Calu3 (cell line): Measurements from ENCODE around the gene ZNF503. TPM values are rescaled to one million over a fixed set of nuclear protein-coding genes. Genes with fewer than 3 reads are reported as not detected.
A peak's percentile ranks its signal among the peaks of the same experiment; 100 is the strongest.

Experiments
- BruUV-seq: library from RNA; stranded (reverse); fragments of 400-500 nt; replicated peaks from 2 replicates; lab custom pipeline; 2021; lab: Mats Ljungman, UMichigan
- CTCF ChIA-PET: fragments of 300-600 bp; sonication (Branson Sonifier 250); formaldehyde crosslinking; loops from one replicate; lab custom pipeline; 2022; ENCODE audit warnings: antibody characterized with exemption; lab: Charles Lee
- DNase-seq: peaks from one replicate; pipeline ENCODE4 v3.0.0; 2022
- H3K27ac Mint-ChIP-seq: one replicate; pipeline ENCODE4 v1.8.0; 2022; ENCODE audit warnings: mixed read lengths; ENCODE audit not compliant: unreplicated experiment
- H3K27me3 Mint-ChIP-seq: one replicate; pipeline ENCODE4 v1.8.0; 2022; ENCODE audit warnings: mixed read lengths; ENCODE audit not compliant: unreplicated experiment
- H3K36me3 Mint-ChIP-seq: one replicate; pipeline ENCODE4 v1.8.0; 2022; ENCODE audit warnings: mild to moderate bottlenecking, moderate library complexity, mixed read lengths; ENCODE audit not compliant: insufficient read depth, unreplicated experiment
- H3K4me1 Mint-ChIP-seq: one replicate; pipeline ENCODE4 v1.8.0; 2022; ENCODE audit warnings: mild to moderate bottlenecking, low read depth, mixed read lengths; ENCODE audit not compliant: unreplicated experiment
- H3K4me3 Mint-ChIP-seq: one replicate; pipeline ENCODE4 v1.8.0; 2022; ENCODE audit warnings: mild to moderate bottlenecking, low read depth, moderate library complexity, mixed read lengths; ENCODE audit not compliant: unreplicated experiment
- H3K9me3 Mint-ChIP-seq: one replicate; pipeline ENCODE4 v1.8.0; 2022; ENCODE audit warnings: low read depth, mixed read lengths; ENCODE audit not compliant: unreplicated experiment
- intact Hi-C: fragments of 100-400 bp; cut with micrococcal nuclease; formaldehyde crosslinking; loops from one replicate; pipeline ENCODE4 v1.10.0; 2022; ENCODE audit not compliant: unreplicated experiment
- total RNA-seq: library from RNA; stranded (reverse); gene quantifications from 2 replicates; pipeline ENCODE4 v1.2.3, GENCODE V29; 2022
- TF ChIP-seq, protein P1 (sequence below): fragments of 200-600 bp; IDR thresholded peaks from one replicate; pipeline ENCODE4 v1.8.0; 2022; ENCODE audit warnings: antibody characterized with exemption; ENCODE audit not compliant: unreplicated experiment

ZNF503 gene
- total RNA-seq, 1 experiment from 2014 or later = 12.5 TPM

DNA sequence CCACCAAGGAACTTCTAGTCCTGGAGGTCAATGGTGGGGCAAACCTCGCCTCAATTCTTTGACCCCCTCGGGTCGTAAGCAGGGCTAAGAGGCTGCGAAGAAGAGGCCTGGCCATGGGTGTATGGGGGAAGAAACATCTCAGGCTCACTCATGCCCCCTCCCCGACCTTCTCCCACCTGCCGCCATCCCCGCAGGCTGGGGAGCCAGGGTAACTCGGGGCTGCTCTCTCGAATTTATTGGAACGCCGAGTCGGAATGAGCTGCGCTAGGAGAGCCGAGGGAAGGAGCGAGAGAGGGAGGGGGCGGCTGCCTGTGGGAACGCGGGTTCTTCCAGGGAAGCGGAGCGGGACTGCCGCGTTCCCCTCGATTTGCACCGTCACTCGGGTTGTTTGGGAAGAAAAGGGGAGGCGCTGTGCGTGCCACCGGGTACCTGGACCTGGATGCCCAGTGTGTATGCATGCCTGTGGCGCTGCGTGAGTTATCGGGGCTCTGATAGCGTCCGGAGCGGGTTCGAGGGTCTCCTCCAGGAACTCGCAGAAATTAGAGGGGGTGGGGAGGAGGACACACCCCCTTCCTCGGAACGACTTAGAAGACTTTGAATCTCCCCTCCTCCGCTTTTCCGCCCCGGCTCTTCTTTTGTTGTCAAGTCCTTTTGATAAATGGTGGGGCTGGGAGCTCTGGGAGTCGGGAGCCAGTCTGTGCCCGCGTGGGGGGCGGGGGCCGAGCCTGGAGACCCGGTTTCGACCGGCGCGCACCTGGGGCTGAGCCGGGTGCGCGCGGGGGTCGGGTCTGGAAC, 1.8 kb upstream of the ZNF503 start:
- CTCF ChIA-PET = interaction anchor here (0.6 kb wide), 1 partner anchor 241 kb away, joined by 5 read pairs; no protein-coding TSS in a partner anchor
- peak overlapping the region; percentile 83 for H3K27ac Mint-ChIP-seq
- intact Hi-C loops = loop anchor here (5.0 to 10.0 kb wide), 5 partner anchors 141 to 1709 kb away; no protein-coding TSS in a partner anchor
- peak overlapping the region; percentile 95 for H3K4me3 Mint-ChIP-seq
- H3K36me3 Mint-ChIP-seq = peaks cover 76% of the 10 kb centered on the region
- peaks cover 17% of the 10 kb centered on the region for H3K4me1 Mint-ChIP-seq
- no peaks in the 10 kb centered on the region for H3K9me3 Mint-ChIP-seq
- BruUV-seq = no TSS peak
- DNase-seq = peak; percentile 52
- TF ChIP-seq, protein P1, sequence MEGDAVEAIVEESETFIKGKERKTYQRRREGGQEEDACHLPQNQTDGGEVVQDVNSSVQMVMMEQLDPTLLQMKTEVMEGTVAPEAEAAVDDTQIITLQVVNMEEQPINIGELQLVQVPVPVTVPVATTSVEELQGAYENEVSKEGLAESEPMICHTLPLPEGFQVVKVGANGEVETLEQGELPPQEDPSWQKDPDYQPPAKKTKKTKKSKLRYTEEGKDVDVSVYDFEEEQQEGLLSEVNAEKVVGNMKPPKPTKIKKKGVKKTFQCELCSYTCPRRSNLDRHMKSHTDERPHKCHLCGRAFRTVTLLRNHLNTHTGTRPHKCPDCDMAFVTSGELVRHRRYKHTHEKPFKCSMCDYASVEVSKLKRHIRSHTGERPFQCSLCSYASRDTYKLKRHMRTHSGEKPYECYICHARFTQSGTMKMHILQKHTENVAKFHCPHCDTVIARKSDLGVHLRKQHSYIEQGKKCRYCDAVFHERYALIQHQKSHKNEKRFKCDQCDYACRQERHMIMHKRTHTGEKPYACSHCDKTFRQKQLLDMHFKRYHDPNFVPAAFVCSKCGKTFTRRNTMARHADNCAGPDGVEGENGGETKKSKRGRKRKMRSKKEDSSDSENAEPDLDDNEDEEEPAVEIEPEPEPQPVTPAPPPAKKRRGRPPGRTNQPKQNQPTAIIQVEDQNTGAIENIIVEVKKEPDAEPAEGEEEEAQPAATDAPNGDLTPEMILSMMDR = no peak
- H3K27me3 Mint-ChIP-seq = no peaks in the 10 kb centered on the region

DNA sequence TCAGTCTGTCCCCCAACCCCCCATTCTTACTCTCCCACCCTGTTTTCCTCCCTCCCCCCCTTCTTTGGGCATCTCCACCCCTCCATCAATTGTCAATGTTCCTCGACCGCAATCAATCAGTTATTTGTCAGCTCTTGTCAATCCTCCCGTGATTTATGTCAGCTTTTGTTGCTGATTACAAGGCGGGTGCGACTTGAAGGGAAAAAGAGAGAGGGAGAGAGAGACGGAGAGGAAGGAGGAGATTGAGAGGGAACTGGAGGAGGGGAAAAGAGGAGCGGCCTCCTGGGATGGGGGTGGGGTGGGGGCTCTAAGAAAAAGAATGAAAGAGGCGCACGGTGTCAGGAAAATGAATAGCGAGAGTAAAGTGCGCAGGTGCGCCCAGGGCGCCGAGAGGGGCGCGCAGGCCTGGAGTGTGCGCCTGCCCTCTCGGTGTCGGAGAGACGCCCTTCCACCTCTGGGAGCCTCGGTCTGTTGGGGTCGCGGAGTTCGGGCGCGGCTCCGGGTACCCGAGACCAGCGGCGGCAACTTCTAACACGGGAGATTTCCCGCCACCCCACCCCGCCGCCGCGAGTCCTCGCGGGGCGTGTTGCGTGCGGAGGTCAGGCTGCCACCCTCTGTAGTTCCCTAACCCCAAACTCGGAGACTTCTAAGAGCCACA, 1.1 kb upstream of the ZNF503 start:
- TF ChIP-seq, protein P1 = no peak
- peaks cover 17% of the 10 kb centered on the region for H3K4me1 Mint-ChIP-seq
- DNase-seq = peak; percentile 69
- intact Hi-C loops = loop anchor here (1.0 to 10.0 kb wide), 6 partner anchors 140 to 1710 kb away; no protein-coding TSS in a partner anchor
- H3K9me3 Mint-ChIP-seq = no peaks in the 10 kb centered on the region
- peak overlapping the region; percentile 72 for H3K27ac Mint-ChIP-seq
- BruUV-seq = no TSS peak
- no peaks in the 10 kb centered on the region for H3K27me3 Mint-ChIP-seq
- H3K4me3 Mint-ChIP-seq = peak overlapping the region; percentile 95
- CTCF ChIA-PET = interaction anchor here (0.6 to 2.0 kb wide), 9 partner anchors 13 to 634 kb away, joined by 3 to 12 read pairs (median 5); partner anchors contain the start of gene COMTD1
- H3K36me3 Mint-ChIP-seq = peaks cover 79% of the 10 kb centered on the region

DNA sequence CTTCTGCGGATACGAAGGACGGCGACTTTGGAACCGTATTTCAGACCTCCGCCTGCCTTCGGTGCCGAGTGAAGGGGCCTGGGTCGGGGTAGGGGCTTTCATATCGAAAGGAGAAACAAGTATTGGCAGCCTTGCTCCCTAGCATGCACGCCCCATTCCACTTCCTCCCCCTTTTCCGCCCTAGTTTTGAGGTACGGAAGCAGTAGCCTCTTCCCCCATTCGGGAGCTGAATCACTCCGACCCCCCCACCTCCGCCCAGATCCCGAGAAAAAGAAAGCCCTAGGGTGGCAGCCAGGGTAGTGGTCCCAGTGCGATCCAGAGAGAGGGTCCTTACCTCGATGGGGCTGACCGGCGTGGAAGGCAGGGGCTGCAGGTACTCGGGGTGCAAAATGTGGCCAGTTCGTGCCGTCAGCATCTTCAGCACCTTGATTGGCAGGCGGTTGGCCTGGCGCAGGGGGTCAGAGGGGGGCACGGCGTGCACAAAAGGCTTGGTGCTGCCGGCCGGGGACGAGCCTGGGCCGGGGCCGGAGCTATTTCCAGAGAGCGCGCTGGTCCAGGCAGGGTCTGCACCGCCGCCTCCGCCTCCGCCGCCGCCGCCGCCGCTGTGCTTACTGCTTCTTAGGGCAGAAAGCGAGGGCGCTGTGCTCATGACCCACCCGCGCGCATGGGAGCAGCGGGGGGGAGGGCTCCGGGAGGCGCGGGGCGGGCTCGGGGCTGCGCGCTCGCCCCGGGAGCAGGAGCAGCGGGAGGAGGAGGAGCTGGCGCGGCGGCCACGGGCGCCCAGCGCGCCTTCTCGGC, 594 bp downstream of the ZNF503 start:
- TSS peak; percentile 52 for BruUV-seq
- peak overlapping the region; percentile 55 for H3K27ac Mint-ChIP-seq
- H3K9me3 Mint-ChIP-seq = no peaks in the 10 kb centered on the region
- H3K27me3 Mint-ChIP-seq = no peaks in the 10 kb centered on the region
- DNase-seq = peak; percentile 70
- H3K4me3 Mint-ChIP-seq = peak overlapping the region; percentile 95
- peaks cover 17% of the 10 kb centered on the region for H3K4me1 Mint-ChIP-seq
- TF ChIP-seq, protein P1 = no peak
- intact Hi-C loops = loop anchor here (1.0 to 10.0 kb wide), 8 partner anchors 139 to 1711 kb away; no protein-coding TSS in a partner anchor
- CTCF ChIA-PET = interaction anchor here (0.8 to 2.0 kb wide), 15 partner anchors 9 to 636 kb away, joined by 3 to 12 read pairs (median 4); partner anchors contain the start of gene COMTD1
- H3K36me3 Mint-ChIP-seq = peaks cover 83% of the 10 kb centered on the region
